NCI-H510A (cell line): Measurements from ENCODE around the gene TRIM49B.
"Not testable (repeated sequence)": the region's sequence is repeated elsewhere in the genome, so short reads cannot be mapped to it uniquely, and the experiment has no call there.

Experiments used
- DNase-seq: peaks from one replicate; lab custom pipeline; 2025; lab: John Stamatoyannopoulos, UW

Gene TRIM49B

GRCh38 chr11:49028523-49028922 lies at the start of gene TRIM49B:
TRIM49B (plus strand) TSS chr11:49028823; CDS start chr11:49031600, 2,777 bp downstream.
- not testable (repeated sequence) for DNase-seq

GRCh38 chr11:48983785-48984184 lies 44.8 kb upstream of the TRIM49B start, which contains the start of gene TRIM51G:
TRIM51G (minus strand) TSS chr11:48983885; CDS start chr11:48981695, 2,190 bp downstream.
- not testable (repeated sequence) for DNase-seq

- not testable (repeated sequence) for DNase-seq
These were observed 19.6 kb downstream of the TRIM49B start for GRCh38 chr11:49048229-49048628.

- not testable (repeated sequence) for DNase-seq
These were observed 21.2 kb downstream of the TRIM49B start for GRCh38 chr11:49049821-49050220.

- not testable (repeated sequence) for DNase-seq
These were observed 30.4 kb downstream of the TRIM49B start, which contains the start of gene TRIM64C for GRCh38 chr11:49059012-49059411. TRIM64C (minus strand) TSS chr11:49059112; CDS start chr11:49059112, 0 bp downstream.

- DNase-seq, result not testable (repeated sequence)
These were observed 41.3 kb downstream of the TRIM49B start for GRCh38 chr11:49069897-49070296.
